Keratinocyte (primary cell): ENCODE measurements around the gene PAQR8. TPM values are rescaled to one million over a fixed set of nuclear protein-coding genes. Genes with fewer than 3 reads are reported as not detected.
A peak's percentile ranks its signal among the peaks of the same experiment; 100 is the strongest.

ENCODE experiments used
- DNase-seq: peaks from one replicate; pipeline ENCODE4 v3.0.0-alpha.2; 2011; ENCODE audit warnings: low read depth, missing footprints, low spot score
- FAIRE-seq: peaks from 2 replicates; lab custom pipeline; 2011; peaks lifted over from hg19 to GRCh38; lab: Jason Lieb, UNC
- H2AFZ ChIP-seq: 2 replicates; pipeline ENCODE4 v1.6.0; 2012; ENCODE audit warnings: low read length, control low read depth, inconsistent platforms; ENCODE audit not compliant: control insufficient read depth
- H3K27ac ChIP-seq: 2 replicates; pipeline ENCODE4 v1.5.1; 2011; ENCODE audit warnings: low read length; ENCODE audit not compliant: control insufficient read depth, insufficient read depth
- H3K27me3 ChIP-seq: 3 replicates; pipeline ENCODE4 v1.6.0; 2011; ENCODE audit warnings: low read length; ENCODE audit not compliant: control insufficient read depth, insufficient read depth; ENCODE audit errors: extremely low read depth
- H3K36me3 ChIP-seq, 2 experiments: 2 replicates in 1 of 2; 3 replicates in 1 of 2; pipeline ENCODE4 v1.5.1; 2011; ENCODE audit warnings: low read length in 2 of 2, mild to moderate bottlenecking in 1 of 2; ENCODE audit not compliant: control insufficient read depth in 2 of 2, insufficient read depth in 2 of 2; ENCODE audit errors: extremely low read depth in 1 of 2
- H3K4me1 ChIP-seq: 3 replicates; pipeline ENCODE4 v1.5.1; 2011; ENCODE audit warnings: low read length; ENCODE audit not compliant: control insufficient read depth, insufficient read depth; ENCODE audit errors: extremely low read depth
- H3K4me2 ChIP-seq: 3 replicates; pipeline ENCODE4 v1.6.0; 2011; ENCODE audit warnings: low read depth, low read length; ENCODE audit not compliant: control insufficient read depth, insufficient read depth; ENCODE audit errors: extremely low read depth
- H3K4me3 ChIP-seq, 3 experiments: fragments of 200-600 bp in 1 of 3; sonication (generic) in 1 of 3; 2 replicates in 2 of 3; 3 replicates in 1 of 3; pipeline ENCODE4 v1.5.1; 2011 to 2016; ENCODE audit warnings: low read length in 3 of 3, mild to moderate bottlenecking in 3 of 3, control low read depth in 2 of 3, inconsistent platforms in 1 of 3, low read depth in 1 of 3, mixed read lengths in 1 of 3, mixed run types in 1 of 3, moderate library complexity in 1 of 3; ENCODE audit not compliant: control insufficient read depth in 2 of 3, insufficient read depth in 2 of 3; ENCODE audit errors: extremely low read depth in 1 of 3
- H3K79me2 ChIP-seq: 2 replicates; pipeline ENCODE4 v1.6.0; 2012; ENCODE audit warnings: low read length; ENCODE audit not compliant: control insufficient read depth, insufficient read depth
- H3K9ac ChIP-seq: 3 replicates; pipeline ENCODE4 v1.6.0; 2011; ENCODE audit warnings: low read length; ENCODE audit not compliant: control insufficient read depth, insufficient read depth; ENCODE audit errors: extremely low read depth
- H3K9me1 ChIP-seq: 3 replicates; pipeline ENCODE4 v1.6.0; 2011; ENCODE audit warnings: low read length; ENCODE audit not compliant: control insufficient read depth, insufficient read depth; ENCODE audit errors: extremely low read depth
- H3K9me3 ChIP-seq: 2 replicates; pipeline ENCODE4 v1.5.1; 2012; ENCODE audit warnings: low read depth, low read length; ENCODE audit not compliant: control insufficient read depth
- H4K20me1 ChIP-seq: 3 replicates; pipeline ENCODE4 v1.6.0; 2011; ENCODE audit warnings: low read length; ENCODE audit not compliant: control insufficient read depth, insufficient read depth; ENCODE audit errors: extremely low read depth
- CTCF ChIP-seq, 3 experiments: IDR thresholded peaks in 1 of 3; conservative IDR thresholded peaks in 1 of 3; optimal IDR thresholded peaks in 1 of 3; 2 replicates in 2 of 3; 3 replicates in 1 of 3; pipeline versions ENCODE3 to v1.5.1; 2011; ENCODE audit warnings: low read length in 3 of 3, mild to moderate bottlenecking in 3 of 3, moderate library complexity in 2 of 3, control low read depth in 1 of 3, inconsistent platforms in 1 of 3; ENCODE audit not compliant: insufficient read depth in 2 of 3; ENCODE audit errors: extremely low read depth in 1 of 3
- EZH2 ChIP-seq: IDR thresholded peaks from one replicate; pipeline ENCODE4 v1.6.1; 2012; ENCODE audit warnings: inconsistent platforms, mild to moderate bottlenecking, low read length, moderate library complexity
- dilution Hi-C: fragments of 300-500 bp; cut with MboI; formaldehyde crosslinking; loops from one replicate; pipeline ENCODE4 v1.7.0; 2020; ENCODE audit warnings: low sequenced_read_pairs; ENCODE audit not compliant: extremely low pct_ligation_motif_present
- polyA plus RNA-seq, 5 experiments: library from polyadenylated mRNA; depleted of rRNA in 3 of 5; stranded (reverse) in 3 of 5; stranded (forward) in 1 of 5; unstranded in 1 of 5; fragments of >200 nt; gene quantifications; 1 replicate in 1 of 5; 2 replicates in 3 of 5; 3 replicates in 1 of 5; pipeline versions ENCODE4 v1.2.1 to v1.2.3, GENCODE V29; 2011 to 2012; ENCODE audit warnings: missing spikeins in 2 of 5, low read depth in 1 of 5, low replicate concordance in 1 of 5

PAQR8 gene
- polyA plus RNA-seq, 1 donor (not counting 4 experiments of a cell fraction or from before 2014, with no cell fraction given) = 1.6 TPM

- no peak for TF ChIP-seq CTCF (optimal IDR thresholded peaks at IDR 0.05 in 1 of 3, IDR thresholded peaks at IDR 0.05 in 1 of 3, conservative IDR thresholded peaks at IDR 0.05 in 1 of 3; ENCODE audit: extremely low read depth in 1 of 3, insufficient read depth in 2 of 3, low read length in 3 of 3)
- TF ChIP-seq EZH2 = no peak
- Histone ChIP-seq H3K9me1 (no peaks in the 10 kb centered on the region), H3K27me3 (no peaks in the 10 kb centered on the region)
These were observed 14.1 kb upstream of the PAQR8 start for GRCh38 chr6:52347818-52348217.

GRCh38 chr6:52351879-52352238 is 10.1 kb upstream of the PAQR8 start:
- Histone ChIP-seq H3K9me1 (no peaks in the 10 kb centered on the region), H3K79me2 (no peaks in the 10 kb centered on the region), H3K27me3 (no peaks in the 10 kb centered on the region), H3K4me3 (no peak overlapping the region), H4K20me1 (no peaks in the 10 kb centered on the region), H3K9me3 (no peaks in the 10 kb centered on the region), H2AFZ (peak overlapping the region; percentile 95), H3K4me1 (peaks cover 19% of the 10 kb centered on the region), H3K27ac (peak overlapping the region; percentile 68), H3K9ac (peak overlapping the region; percentile 34), H3K36me3 (no peaks in the 10 kb centered on the region), H3K4me2 (peak overlapping the region; percentile 70)
- no peak for FAIRE-seq
- dilution Hi-C loops = no loop called here
- no peak for TF ChIP-seq EZH2
- TF ChIP-seq CTCF (optimal IDR thresholded peaks at IDR 0.05 in 1 of 3, IDR thresholded peaks at IDR 0.05 in 1 of 3, conservative IDR thresholded peaks at IDR 0.05 in 1 of 3; ENCODE audit: extremely low read depth in 1 of 3, insufficient read depth in 2 of 3, low read length in 3 of 3) = no peak
- no peak for DNase-seq

More at GRCh38 chr6:52347818-52348217, 14.1 kb upstream of the PAQR8 start:
- FAIRE-seq = no peak
- Histone ChIP-seq H3K4me1 (peaks cover 12% of the 10 kb centered on the region), H3K27ac (no peak overlapping the region), H3K4me2 (no peak overlapping the region), H2AFZ (no peak overlapping the region), H3K79me2 (no peaks in the 10 kb centered on the region), H3K9me3 (no peaks in the 10 kb centered on the region), H3K36me3 (no peaks in the 10 kb centered on the region), H3K4me3 (no peak overlapping the region), H3K9ac (no peak overlapping the region), H4K20me1 (no peaks in the 10 kb centered on the region)
- no peak for DNase-seq
- dilution Hi-C loops = no loop called here
